ENCODE data around the gene YDJC.
A peak's percentile ranks its signal among the peaks of the same experiment; 100 is the strongest.

Gene YDJC

GRCh38 chr22:21626735-21627469 is 2.9 kb downstream of the YDJC start:
- TF ChIP-seq CTCF (IDR thresholded peaks at IDR 0.05; ENCODE audit: extremely low read depth, missing control alignments), result no peak
- no peak for DNase-seq (ENCODE audit: low spot score)

GRCh38 chr22:21626073-21626734 is 3.6 kb downstream of the YDJC start:
- TF ChIP-seq CTCF (IDR thresholded peaks at IDR 0.05; ENCODE audit: extremely low read depth, missing control alignments), result no peak
- DNase-seq (ENCODE audit: low spot score), result no peak

GRCh38 chr22:21624880-21625791 is 4.7 kb downstream of the YDJC start:
- TF ChIP-seq CTCF (IDR thresholded peaks at IDR 0.05; ENCODE audit: extremely low read depth, missing control alignments), result no peak
- no peak for DNase-seq (ENCODE audit: low spot score)

- TF ChIP-seq CTCF (IDR thresholded peaks at IDR 0.05; ENCODE audit: extremely low read depth, missing control alignments), result peak; percentile 20
- no peak for DNase-seq (ENCODE audit: low spot score)
Observed at GRCh38 chr22:21624120-21624879, 5.5 kb downstream of the YDJC start.

GRCh38 chr22:21623648-21623970 is 6.2 kb downstream of the YDJC start:
- TF ChIP-seq CTCF (IDR thresholded peaks at IDR 0.05; ENCODE audit: extremely low read depth, missing control alignments), result no peak
- no peak for DNase-seq (ENCODE audit: low spot score)

- no peak for TF ChIP-seq CTCF (IDR thresholded peaks at IDR 0.05; ENCODE audit: extremely low read depth, missing control alignments)
- DNase-seq (ENCODE audit: low spot score), result no peak
Observed at GRCh38 chr22:21622919-21623647, 6.7 kb downstream of the YDJC start.

Measured in GM20000 (cell line).